Neural crest cell (in vitro differentiated cells): ENCODE measurements around the gene ANK3. TPM values are rescaled to one million over a fixed set of nuclear protein-coding genes. Genes with fewer than 3 reads are reported as not detected.

Experiments
- DNase-seq: peaks from one replicate; pipeline ENCODE4 v3.0.0; 2021; ENCODE audit warnings: low read depth, mixed read lengths, low spot score
- H3K27ac Mint-ChIP-seq: one replicate; pipeline ENCODE4 v1.8.0; 2021; ENCODE audit warnings: mild to moderate bottlenecking, mixed read lengths; ENCODE audit not compliant: unreplicated experiment
- H3K27me3 Mint-ChIP-seq: 2 replicates; pipeline ENCODE4 v1.8.0; 2021; ENCODE audit warnings: low read depth, mild to moderate bottlenecking, mixed read lengths
- H3K36me3 Mint-ChIP-seq: 2 replicates; pipeline ENCODE4 v1.8.0; 2021; ENCODE audit warnings: low read depth, mild to moderate bottlenecking, mixed read lengths
- H3K4me1 Mint-ChIP-seq: 2 replicates; pipeline ENCODE4 v1.8.0; 2021; ENCODE audit warnings: mixed read lengths
- H3K4me3 Mint-ChIP-seq: one replicate; pipeline ENCODE4 v1.8.0; 2021; ENCODE audit warnings: mild to moderate bottlenecking, mixed read lengths
- H3K9me3 Mint-ChIP-seq: 2 replicates; pipeline ENCODE4 v1.8.0; 2021; ENCODE audit warnings: mixed read lengths
- total RNA-seq: library from RNA; stranded (reverse); gene quantifications from 2 replicates; pipeline ENCODE4 v1.2.1, GENCODE V29; 2021
- TF ChIP-seq, protein P1 (sequence below): fragments of 200-600 bp; sonication (generic); conservative IDR thresholded peaks from 2 replicates; pipeline ENCODE4 v1.5.0; 2021; ENCODE audit warnings: antibody characterized with exemption, mild to moderate bottlenecking

The ANK3 gene
- total RNA-seq, 1 donor from 2014 or later: 45.2 TPM

GRCh38 chr10:60380781-60381180, 8.9 kb downstream of the ANK3 start:
- Mint-ChIP-seq H3K9me3 (no peaks in the 10 kb centered on the region), H3K27ac (no peak overlapping the region), H3K36me3 (no peaks in the 10 kb centered on the region), H3K27me3 (no peaks in the 10 kb centered on the region), H3K4me1 (no peaks in the 10 kb centered on the region), H3K4me3 (no peak overlapping the region)
- TF ChIP-seq, protein P1, sequence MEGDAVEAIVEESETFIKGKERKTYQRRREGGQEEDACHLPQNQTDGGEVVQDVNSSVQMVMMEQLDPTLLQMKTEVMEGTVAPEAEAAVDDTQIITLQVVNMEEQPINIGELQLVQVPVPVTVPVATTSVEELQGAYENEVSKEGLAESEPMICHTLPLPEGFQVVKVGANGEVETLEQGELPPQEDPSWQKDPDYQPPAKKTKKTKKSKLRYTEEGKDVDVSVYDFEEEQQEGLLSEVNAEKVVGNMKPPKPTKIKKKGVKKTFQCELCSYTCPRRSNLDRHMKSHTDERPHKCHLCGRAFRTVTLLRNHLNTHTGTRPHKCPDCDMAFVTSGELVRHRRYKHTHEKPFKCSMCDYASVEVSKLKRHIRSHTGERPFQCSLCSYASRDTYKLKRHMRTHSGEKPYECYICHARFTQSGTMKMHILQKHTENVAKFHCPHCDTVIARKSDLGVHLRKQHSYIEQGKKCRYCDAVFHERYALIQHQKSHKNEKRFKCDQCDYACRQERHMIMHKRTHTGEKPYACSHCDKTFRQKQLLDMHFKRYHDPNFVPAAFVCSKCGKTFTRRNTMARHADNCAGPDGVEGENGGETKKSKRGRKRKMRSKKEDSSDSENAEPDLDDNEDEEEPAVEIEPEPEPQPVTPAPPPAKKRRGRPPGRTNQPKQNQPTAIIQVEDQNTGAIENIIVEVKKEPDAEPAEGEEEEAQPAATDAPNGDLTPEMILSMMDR: no peak
- DNase-seq: no peak

- Mint-ChIP-seq H3K4me1 (no peaks in the 10 kb centered on the region), H3K27ac (no peak overlapping the region), H3K9me3 (no peaks in the 10 kb centered on the region), H3K36me3 (no peaks in the 10 kb centered on the region), H3K27me3 (no peaks in the 10 kb centered on the region), H3K4me3 (no peak overlapping the region)
- TF ChIP-seq, protein P1: no peak
- no peak for DNase-seq
Observed at GRCh38 chr10:60377955-60378354, 11.7 kb downstream of the ANK3 start.

GRCh38 chr10:60377042-60377352, 12.7 kb downstream of the ANK3 start:
- H3K27ac Mint-ChIP-seq: no peak overlapping the region
- no peaks in the 10 kb centered on the region for H3K27me3 Mint-ChIP-seq

DNA sequence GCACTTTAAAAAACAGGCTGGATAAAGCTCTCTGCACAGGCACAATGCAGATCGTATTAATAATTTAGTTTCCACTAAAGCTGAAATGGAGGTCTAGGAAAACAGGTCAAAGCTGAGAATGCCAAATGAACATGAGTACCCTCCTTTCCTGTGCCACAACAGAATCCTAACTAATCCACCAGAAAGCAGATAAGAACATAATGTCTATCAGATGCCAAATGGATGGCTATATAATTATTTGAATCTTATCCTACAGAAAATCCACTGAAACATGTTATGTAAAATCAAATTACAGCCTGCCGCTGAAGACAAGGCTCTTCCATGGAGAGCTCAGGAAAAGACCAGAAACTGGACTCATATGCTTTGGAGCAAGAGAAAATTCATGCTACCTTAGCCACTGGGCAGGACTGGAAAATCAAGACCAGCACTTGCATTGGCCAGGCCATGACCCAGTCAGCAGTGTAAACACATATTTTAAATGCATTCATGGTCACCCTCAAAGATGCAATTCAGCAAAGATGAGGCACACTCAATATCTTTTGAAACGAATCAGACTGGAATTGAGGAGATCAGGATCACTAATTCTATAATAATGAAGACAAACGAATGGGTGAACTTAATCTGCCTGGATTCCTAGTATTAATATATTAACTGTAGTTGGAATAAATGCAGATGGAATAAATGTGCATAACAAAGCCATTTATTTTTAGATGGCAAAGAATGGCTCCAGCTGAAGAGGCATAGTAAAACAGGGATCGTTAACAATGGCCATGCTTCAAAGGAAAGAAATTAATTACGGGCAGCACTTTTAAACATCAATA, 13.2 kb downstream of the ANK3 start:
- TF ChIP-seq, protein P1: no peak
- Mint-ChIP-seq H3K4me3 (no peak overlapping the region), H3K4me1 (no peaks in the 10 kb centered on the region), H3K27me3 (no peaks in the 10 kb centered on the region), H3K27ac (no peak overlapping the region), H3K36me3 (no peaks in the 10 kb centered on the region), H3K9me3 (no peaks in the 10 kb centered on the region)
- no peak for DNase-seq

More at GRCh38 chr10:60377042-60377352, 12.7 kb downstream of the ANK3 start:
- no peak for DNase-seq
- no peaks in the 10 kb centered on the region for H3K36me3 Mint-ChIP-seq
- H3K4me3 Mint-ChIP-seq: no peak overlapping the region
- H3K9me3 Mint-ChIP-seq: no peaks in the 10 kb centered on the region
- TF ChIP-seq, protein P1: no peak
- no peaks in the 10 kb centered on the region for H3K4me1 Mint-ChIP-seq

GRCh38 chr10:60375293-60376004, 14.2 kb downstream of the ANK3 start:
- Mint-ChIP-seq H3K27ac (no peak overlapping the region), H3K27me3 (no peaks in the 10 kb centered on the region), H3K36me3 (no peaks in the 10 kb centered on the region), H3K4me3 (no peak overlapping the region), H3K9me3 (no peaks in the 10 kb centered on the region), H3K4me1 (no peaks in the 10 kb centered on the region)
- TF ChIP-seq, protein P1: no peak
- no peak for DNase-seq
